ENCODE results near the gene FHIT.

DNA sequence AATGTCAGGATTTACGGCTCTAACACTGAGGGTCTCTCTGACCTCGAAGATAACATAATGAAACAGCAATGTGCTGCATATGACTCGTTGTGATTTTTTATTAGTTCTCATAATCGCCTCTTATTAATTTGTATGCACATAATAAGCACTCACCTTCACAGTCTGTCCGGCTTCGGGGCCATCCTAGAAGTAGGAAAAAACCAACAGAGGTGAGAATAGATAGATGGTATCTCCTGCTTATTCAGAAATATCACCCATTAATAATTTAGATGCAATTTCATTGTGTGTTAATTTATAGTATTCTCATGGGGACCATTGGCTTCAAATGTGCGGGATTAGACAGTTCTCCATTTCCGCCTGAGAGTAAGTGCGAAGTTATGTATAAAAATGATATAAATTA, 1240.0 kb downstream of the FHIT start:
- TF ChIP-seq, protein P1, sequence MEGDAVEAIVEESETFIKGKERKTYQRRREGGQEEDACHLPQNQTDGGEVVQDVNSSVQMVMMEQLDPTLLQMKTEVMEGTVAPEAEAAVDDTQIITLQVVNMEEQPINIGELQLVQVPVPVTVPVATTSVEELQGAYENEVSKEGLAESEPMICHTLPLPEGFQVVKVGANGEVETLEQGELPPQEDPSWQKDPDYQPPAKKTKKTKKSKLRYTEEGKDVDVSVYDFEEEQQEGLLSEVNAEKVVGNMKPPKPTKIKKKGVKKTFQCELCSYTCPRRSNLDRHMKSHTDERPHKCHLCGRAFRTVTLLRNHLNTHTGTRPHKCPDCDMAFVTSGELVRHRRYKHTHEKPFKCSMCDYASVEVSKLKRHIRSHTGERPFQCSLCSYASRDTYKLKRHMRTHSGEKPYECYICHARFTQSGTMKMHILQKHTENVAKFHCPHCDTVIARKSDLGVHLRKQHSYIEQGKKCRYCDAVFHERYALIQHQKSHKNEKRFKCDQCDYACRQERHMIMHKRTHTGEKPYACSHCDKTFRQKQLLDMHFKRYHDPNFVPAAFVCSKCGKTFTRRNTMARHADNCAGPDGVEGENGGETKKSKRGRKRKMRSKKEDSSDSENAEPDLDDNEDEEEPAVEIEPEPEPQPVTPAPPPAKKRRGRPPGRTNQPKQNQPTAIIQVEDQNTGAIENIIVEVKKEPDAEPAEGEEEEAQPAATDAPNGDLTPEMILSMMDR (IDR thresholded peaks at IDR 0.05 in 4 of 5, conservative IDR thresholded peaks at IDR 0.05 in 1 of 5) = no peak
- no peak for TF ChIP-seq POLR2A (IDR thresholded peaks at IDR 0.05)
